HG03460 (cell line): Measurements from ENCODE around the gene JAZF1.

Experiments
- ATAC-seq: cut with Tn5 transposase; IDR thresholded peaks from one replicate; pipeline ENCODE4 v1.9.1; 2021; ENCODE audit not compliant: unreplicated experiment

Gene JAZF1

GRCh38 chr7:28052933-28053332 lies 127.7 kb downstream of the JAZF1 start:
- ATAC-seq: no peak

DNA sequence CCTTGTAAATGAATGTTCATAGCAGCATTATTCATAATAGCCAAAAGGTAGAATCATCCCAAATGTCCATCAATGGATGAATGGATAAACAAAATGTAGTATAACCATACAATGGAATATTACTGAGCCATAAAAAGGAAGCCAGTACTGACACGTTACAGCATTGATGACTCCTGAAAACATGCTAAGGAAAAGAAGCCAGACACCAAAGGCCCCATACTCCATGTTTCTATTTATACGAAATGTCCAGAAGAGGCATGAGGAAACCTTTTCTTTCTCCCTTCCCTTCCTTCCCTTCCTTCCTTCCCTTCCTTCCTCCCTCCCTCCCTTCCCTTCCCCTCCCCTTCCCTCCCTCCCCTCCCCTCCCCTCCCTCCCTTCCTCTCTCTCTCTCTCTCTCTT lies 131.9 kb downstream of the JAZF1 start:
- no peak for ATAC-seq

DNA sequence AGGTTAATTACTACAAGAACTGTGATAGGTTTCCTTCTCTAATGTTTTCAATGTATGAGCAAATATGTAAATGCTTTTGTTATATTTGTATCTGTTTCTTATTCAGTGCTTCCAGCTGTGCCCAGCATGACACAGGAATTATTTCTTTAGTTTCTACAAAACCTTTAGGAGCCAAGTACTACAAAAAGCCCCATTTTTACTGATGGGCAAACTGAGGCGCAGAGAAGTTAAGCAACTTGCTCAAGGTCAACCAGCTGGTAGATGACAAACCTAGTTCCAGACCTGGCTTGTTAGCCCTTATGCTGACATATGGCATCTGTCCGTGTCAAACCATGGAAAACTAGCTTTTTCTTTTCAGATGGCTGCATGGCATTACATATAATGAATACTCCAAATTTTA lies 134.6 kb downstream of the JAZF1 start:
- ATAC-seq: no peak

- no peak for ATAC-seq
Observed at GRCh38 chr7:28045592-28045991, 135.0 kb downstream of the JAZF1 start.

GRCh38 chr7:28044825-28045224 lies 135.8 kb downstream of the JAZF1 start:
- no peak for ATAC-seq

DNA sequence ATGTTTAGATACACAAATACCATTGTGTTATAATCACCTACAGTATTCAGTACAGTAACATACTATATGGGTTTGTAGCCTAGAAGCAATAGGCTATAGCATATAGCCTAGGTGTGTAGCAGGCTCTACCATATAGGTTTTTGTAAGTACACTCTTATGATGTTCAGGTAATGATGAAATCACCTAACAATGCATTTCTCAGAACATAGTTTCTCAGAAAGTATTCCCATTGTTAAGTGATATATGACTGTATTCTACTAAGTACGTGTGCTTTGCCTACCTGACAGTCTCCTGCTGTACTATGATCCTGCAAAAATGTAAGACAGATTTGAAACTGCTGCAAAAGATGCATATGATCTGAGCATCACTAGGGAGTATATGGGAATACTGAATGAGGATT lies 137.9 kb downstream of the JAZF1 start:
- ATAC-seq: no peak

DNA sequence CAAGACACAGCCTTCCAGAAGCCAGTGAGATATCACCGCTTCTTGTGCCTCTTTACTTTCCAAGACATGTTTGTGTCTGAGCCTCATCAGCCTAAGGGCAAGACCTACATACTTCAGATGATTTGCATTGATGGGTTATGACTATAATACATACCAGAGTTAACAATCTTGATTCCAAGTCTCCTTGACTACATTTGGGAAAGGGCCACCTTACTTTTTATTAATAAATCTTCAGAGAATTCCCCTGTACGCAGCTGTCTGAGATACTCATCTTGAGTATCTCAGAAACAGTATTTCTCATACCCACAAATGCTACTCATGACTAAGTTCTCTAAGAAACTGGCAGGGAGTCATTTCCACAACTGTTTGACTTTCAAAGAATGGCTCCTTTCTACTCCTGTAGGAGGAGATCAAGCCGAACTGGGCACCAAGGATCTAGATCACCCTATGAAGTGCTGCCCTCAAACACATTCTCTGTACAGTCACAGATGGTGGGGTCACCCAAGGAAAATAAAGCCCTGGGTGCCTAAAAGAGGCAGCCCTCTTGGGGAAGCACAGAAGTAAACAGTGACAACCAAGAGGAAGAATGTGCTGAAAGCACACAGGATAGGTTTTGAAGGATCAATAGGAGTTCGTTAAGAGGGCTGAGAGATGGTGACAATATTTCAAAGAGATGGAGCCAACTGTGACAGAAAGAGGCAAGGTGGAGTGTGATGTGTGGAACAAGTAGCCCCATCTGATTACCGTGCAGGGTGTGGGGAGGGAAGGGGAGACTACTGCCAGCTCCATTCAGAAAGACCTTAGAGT lies 138.9 kb downstream of the JAZF1 start:
- no peak for ATAC-seq

GRCh38 chr7:28038175-28038797 lies 142.3 kb downstream of the JAZF1 start:
- ATAC-seq: no peak

DNA sequence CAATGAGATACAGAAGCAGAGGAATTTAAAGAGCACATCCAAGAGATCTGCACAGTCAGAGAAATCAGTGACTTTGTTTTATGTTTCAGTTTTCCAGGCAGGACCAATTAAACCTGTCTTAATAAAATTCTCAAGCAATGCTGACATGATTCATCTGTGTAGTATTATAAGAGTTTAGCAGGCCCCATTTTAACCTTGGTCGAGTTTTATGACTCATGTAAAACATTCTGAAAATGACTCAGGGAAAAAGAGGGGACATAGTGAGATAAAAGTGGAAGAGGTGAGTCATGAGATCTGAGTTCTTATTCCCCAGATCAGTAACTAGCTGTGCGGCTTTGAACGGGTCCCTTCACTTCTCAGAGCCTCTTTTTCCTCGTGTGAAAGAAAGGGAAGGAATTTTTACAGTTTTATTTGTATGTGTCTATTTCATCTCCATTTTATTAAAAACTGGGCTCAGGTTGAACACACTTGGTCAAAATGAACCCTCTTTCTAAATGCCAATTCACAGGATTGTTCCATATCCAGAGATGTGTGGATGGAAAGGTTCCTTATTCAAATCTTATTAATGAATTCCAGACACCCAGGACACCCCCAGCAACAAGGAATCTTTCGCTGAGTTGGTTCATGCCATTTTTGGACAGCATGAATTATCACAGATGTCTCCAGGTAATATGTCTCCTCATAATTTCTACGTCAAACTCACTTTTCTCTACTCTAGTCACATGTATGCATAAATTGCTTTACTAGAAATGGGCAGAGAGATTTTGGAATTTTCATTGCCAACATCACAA lies 143.2 kb downstream of the JAZF1 start:
- peak; percentile 94 for ATAC-seq

DNA sequence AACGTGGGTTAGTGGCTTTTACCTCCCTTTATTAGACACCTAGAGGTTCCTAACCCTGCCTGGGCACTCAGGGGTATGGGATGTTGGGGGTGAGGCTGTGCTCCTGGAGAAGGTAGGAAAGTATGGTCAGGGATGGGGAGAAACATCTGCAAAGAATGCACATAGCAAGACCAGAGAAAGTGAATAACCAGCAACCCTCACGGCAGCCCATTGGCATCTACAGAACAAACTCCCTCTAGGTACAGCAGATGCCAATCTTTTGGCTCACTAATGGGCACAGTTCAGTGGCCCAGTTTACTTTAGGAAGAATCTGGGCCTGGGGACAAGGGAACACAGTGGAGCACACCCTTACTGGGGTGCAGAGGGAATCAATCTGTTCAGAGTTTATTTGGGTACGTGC lies 143.9 kb downstream of the JAZF1 start:
- peak; percentile 4 for ATAC-seq

GRCh38 chr7:28033386-28033785 lies 147.2 kb downstream of the JAZF1 start:
- no peak for ATAC-seq

DNA sequence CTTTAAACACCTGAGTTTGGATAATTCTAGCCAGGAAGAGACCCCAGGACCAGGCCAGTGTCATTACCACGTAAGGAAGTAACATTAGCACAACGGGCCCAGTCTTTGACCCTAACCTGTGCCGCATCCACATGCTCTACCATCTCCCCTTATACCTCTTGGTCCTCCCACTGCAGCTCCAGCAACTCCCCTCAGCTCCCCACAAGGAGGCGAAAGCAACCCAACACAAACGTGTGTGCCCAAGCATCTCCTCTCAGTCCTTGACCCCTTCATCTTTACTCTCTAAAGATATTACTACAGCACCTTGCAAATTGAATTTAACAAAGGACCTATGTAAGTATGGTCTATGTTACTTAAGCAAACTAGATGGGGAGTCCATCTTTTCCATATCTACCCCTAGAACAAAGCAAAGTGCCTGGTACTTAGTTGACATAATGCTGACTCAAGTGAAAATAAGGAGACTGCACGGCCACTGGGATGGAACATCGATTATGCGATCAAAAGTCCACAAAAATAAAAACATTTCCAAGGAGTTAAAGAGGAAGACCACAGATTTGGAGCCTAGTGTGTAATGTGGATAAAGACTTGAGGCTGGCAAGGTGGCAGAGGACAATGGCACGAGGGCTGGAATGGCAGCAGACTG lies 147.7 kb downstream of the JAZF1 start:
- no peak for ATAC-seq

DNA sequence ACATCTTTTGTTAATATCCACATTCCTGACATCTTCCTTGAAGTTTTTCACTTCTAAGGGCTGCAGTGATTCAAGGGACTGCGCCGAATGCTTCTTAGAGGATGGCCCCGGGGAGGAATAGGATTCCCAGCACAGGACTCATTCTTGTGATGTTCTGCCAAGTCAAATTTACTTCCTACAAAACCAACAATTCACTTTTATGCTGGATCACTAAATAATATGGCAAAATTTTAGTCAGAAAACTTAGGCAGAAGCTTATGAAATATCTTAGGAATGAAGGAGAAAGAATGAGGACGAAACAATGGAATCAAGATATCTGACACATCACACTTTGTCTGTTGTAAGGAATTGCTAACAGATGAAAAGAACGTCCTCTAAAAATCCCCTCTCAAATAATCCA lies 151.5 kb downstream of the JAZF1 start:
- ATAC-seq: no peak

DNA sequence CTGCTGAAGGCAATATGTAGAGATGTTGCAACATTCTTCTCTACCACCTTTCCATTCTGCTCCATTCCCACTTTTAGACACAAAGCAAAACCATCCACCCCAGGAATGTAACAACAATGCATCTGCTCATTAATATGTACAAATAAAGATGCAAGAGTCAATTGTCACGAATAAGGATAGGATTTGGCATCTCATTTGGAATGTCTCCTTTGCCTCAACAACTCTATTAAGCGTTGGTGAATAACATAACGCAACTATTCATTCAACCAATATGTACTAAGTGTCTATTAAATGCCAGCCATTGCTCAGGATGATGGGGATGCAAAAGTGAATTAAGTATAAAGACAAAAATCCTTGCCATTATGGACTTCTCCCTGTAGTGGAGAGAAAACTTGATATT lies 152.1 kb downstream of the JAZF1 start:
- no peak for ATAC-seq

GRCh38 chr7:28026237-28026636 lies 154.4 kb downstream of the JAZF1 start:
- ATAC-seq: no peak

DNA sequence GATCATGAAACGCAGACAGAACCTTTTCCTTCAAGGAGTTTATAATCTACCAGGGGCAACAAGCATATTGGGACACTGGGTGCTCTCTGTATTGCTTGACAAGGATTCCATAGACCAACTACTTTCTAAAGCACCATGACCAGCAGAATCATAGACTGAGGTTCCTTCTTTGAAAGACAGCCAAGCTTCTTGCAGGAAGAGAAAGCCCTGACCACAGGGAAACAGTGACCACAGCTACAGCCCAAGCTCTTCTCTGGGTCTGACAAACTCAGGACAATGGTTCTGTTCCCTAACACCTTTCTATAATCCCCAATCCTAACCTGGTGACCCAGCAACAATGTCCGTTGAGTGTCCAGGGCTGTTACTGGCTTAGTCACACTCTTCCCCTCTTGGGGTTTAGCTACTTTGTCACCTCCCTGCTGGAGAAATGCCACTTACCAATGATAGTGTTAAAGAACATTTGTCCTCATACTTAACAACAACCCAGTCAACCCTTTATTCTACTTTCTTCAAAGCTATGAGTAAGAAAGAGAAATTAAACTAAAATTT lies 155.7 kb downstream of the JAZF1 start:
- no peak for ATAC-seq

- ATAC-seq: no peak
Observed at GRCh38 chr7:28020302-28020940, 160.2 kb downstream of the JAZF1 start.

GRCh38 chr7:28018856-28019465 lies 161.6 kb downstream of the JAZF1 start:
- no peak for ATAC-seq

DNA sequence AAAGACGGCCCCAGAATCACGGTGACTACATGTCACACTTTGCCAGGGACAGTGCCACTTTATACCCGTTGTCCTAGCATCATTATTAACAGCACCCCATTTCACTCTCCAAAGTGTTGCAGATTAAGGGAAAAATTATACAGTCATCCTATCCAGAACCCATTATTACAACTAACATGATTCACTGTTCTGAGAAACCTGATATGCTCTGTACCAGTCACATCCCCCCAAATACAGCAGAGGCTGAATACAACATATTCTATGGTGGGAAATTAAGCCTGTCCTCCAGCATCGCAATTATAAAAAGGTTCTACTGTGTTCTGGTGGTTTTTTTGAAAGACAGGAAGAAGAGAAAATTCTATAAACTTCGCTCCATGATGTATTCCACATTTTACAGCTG lies 162.1 kb downstream of the JAZF1 start:
- no peak for ATAC-seq

DNA sequence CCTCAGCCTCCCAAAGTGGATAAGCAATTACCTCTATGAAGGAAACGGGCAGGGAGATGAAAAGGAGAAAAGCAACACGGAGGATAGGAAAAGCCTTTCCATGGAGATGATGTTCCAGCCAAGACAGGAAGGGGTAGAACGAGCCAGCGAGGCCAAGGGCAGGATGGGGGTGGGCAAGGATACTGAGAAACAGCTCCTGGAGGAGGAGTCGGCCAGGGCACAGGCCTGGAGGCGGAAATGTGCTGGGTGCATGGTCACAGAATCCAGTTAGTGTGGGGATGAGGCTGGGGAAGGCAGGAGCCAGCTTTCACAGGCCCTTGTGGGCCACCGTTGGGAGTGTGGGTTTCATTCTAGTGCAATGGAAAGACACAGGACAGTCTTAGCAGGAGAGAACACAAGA lies 162.6 kb downstream of the JAZF1 start:
- no peak for ATAC-seq
